OCI-LY3 (cell line): ENCODE measurements around the gene CPSF7.
"Not testable (repeated sequence)": the region's sequence is repeated elsewhere in the genome, so short reads cannot be mapped to it uniquely, and the experiment has no call there.

ENCODE experiments used
- H2AFZ ChIP-seq: fragments of 200-600, 300-600 bp; shearing (Covaris generic); 2 replicates; pipeline ENCODE4 v1.6.0; 2014; ENCODE audit warnings: antibody characterized with exemption, low read depth, low read length
- H3K27ac ChIP-seq: fragments of 200-600, 300-600 bp; sonication (generic); 2 replicates; pipeline ENCODE4 v1.5.1; 2014; ENCODE audit warnings: mild to moderate bottlenecking, low read length, moderate library complexity, mixed read lengths
- H3K27me3 ChIP-seq: fragments of 200-600, 300-600 bp; sonication (generic); 2 replicates; pipeline ENCODE4 v1.6.1; 2014; ENCODE audit warnings: low read depth, low read length, mixed read lengths
- H3K36me3 ChIP-seq: fragments of 200-600, 300-600 bp; sonication (generic); replicated peaks from 2 replicates; pipeline ENCODE3; 2014; ENCODE audit warnings: low read depth, low read length, mixed read lengths
- H3K4me1 ChIP-seq: fragments of 300-600, 200-600 bp; sonication (generic); 2 replicates; pipeline ENCODE4 v1.6.1; 2014; ENCODE audit warnings: low read length, mixed read lengths
- H3K4me2 ChIP-seq: fragments of 200-600, 300-600 bp; sonication (generic); 2 replicates; pipeline ENCODE4 v1.6.1; 2014; ENCODE audit warnings: low read length, mixed read lengths
- H3K4me3 ChIP-seq: fragments of 300-600, 200-600 bp; sonication (generic); 2 replicates; pipeline ENCODE4 v1.5.1; 2014; ENCODE audit warnings: antibody characterized with exemption, mild to moderate bottlenecking, low read length, moderate library complexity
- H3K79me2 ChIP-seq: fragments of 300-600, 200-600 bp; shearing (Covaris generic); 2 replicates; pipeline ENCODE4 v1.6.1; 2014; ENCODE audit warnings: mild to moderate bottlenecking, low read length, mixed read lengths
- H3K9ac ChIP-seq: fragments of 300-600, 200-600 bp; shearing (Covaris generic); 2 replicates; pipeline ENCODE4 v1.6.0; 2014; ENCODE audit warnings: mild to moderate bottlenecking, low read length, moderate library complexity
- H3K9me3 ChIP-seq: fragments of 200-600, 300-600 bp; shearing (Covaris generic); 2 replicates; pipeline ENCODE4 v1.6.1; 2014; ENCODE audit warnings: low read length, mixed read lengths; ENCODE audit not compliant: insufficient read depth
- H4K20me1 ChIP-seq: fragments of 200-600, 300-600 bp; sonication (generic); 2 replicates; pipeline ENCODE4 v1.6.1; 2016; ENCODE audit warnings: low read length, mixed read lengths; ENCODE audit not compliant: insufficient read depth
- EZH2phosphoT487 ChIP-seq: fragments of 200-600 bp; shearing (Covaris generic); IDR thresholded peaks from 2 replicates; pipeline ENCODE4 v1.6.1; 2018; ENCODE audit warnings: antibody characterized with exemption, mixed run types, low read depth
- TF ChIP-seq, protein P1 (sequence below): fragments of 200-600, 300-600 bp; sonication (generic); IDR thresholded peaks from 2 replicates; pipeline ENCODE4 v1.5.1; 2014; ENCODE audit warnings: antibody characterized with exemption, low read length, low read depth

Gene CPSF7

DNA sequence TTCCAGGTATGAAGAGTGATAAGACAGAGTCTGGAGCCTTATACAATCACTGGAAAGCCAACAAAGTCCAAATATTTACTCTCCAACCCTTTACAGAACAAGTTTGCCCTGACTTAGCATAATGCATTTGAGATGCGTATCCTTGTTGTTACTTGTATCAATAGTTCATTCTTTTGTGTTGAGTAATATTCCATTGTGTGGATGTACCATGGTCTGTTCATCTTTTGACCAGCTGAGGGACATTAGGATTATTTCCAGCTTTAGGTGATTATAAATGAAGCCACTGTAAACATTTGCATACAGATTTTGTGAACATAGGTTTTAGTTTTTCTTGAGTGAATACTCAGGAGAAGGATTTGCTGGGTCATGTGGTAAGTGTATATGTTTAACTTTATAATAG, 9.8 kb upstream of the CPSF7 start:
- Histone ChIP-seq H2AFZ (no peak overlapping the region), H3K36me3 (peaks cover 62% of the 10 kb centered on the region), H3K9ac (no peak overlapping the region), H3K9me3 (no peaks in the 10 kb centered on the region), H3K4me3 (no peak overlapping the region), H3K4me2 (no peak overlapping the region), H4K20me1 (peaks cover 24% of the 10 kb centered on the region), H3K27ac (no peak overlapping the region), H3K27me3 (no peaks in the 10 kb centered on the region), H3K4me1 (no peaks in the 10 kb centered on the region), H3K79me2 (peaks cover 55% of the 10 kb centered on the region)
- TF ChIP-seq, protein P1, sequence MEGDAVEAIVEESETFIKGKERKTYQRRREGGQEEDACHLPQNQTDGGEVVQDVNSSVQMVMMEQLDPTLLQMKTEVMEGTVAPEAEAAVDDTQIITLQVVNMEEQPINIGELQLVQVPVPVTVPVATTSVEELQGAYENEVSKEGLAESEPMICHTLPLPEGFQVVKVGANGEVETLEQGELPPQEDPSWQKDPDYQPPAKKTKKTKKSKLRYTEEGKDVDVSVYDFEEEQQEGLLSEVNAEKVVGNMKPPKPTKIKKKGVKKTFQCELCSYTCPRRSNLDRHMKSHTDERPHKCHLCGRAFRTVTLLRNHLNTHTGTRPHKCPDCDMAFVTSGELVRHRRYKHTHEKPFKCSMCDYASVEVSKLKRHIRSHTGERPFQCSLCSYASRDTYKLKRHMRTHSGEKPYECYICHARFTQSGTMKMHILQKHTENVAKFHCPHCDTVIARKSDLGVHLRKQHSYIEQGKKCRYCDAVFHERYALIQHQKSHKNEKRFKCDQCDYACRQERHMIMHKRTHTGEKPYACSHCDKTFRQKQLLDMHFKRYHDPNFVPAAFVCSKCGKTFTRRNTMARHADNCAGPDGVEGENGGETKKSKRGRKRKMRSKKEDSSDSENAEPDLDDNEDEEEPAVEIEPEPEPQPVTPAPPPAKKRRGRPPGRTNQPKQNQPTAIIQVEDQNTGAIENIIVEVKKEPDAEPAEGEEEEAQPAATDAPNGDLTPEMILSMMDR: no peak
- TF ChIP-seq EZH2phosphoT487: no peak

DNA sequence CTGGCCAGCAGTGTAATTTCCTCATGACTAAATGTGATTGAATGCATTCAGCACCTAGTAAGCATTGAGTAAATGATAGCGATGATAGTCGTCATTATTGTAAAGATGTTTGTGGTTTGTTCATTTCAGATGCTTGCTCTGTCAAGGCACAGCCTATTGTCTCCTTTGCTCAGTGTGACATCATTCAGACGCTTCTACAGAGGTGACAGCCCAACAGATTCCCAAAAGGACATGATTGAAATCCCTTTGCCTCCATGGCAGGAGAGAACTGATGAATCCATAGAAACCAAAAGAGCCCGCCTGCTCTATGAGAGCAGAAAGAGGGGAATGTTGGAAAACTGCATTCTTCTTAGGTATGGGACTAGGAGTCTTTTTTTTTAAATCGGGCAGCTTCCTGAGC, 7.7 kb upstream of the CPSF7 start:
- peaks cover 24% of the 10 kb centered on the region for H4K20me1 ChIP-seq
- H3K4me2 ChIP-seq: no peak overlapping the region
- no peaks in the 10 kb centered on the region for H3K4me1 ChIP-seq
- H2AFZ ChIP-seq: no peak overlapping the region
- no peak overlapping the region for H3K27ac ChIP-seq
- no peak overlapping the region for H3K9ac ChIP-seq
- no peaks in the 10 kb centered on the region for H3K9me3 ChIP-seq
- no peaks in the 10 kb centered on the region for H3K27me3 ChIP-seq
- peaks cover 58% of the 10 kb centered on the region for H3K79me2 ChIP-seq
- peaks cover 59% of the 10 kb centered on the region for H3K36me3 ChIP-seq
- TF ChIP-seq, protein P1: no peak
- no peak for TF ChIP-seq EZH2phosphoT487
- H3K4me3 ChIP-seq: no peak overlapping the region

DNA sequence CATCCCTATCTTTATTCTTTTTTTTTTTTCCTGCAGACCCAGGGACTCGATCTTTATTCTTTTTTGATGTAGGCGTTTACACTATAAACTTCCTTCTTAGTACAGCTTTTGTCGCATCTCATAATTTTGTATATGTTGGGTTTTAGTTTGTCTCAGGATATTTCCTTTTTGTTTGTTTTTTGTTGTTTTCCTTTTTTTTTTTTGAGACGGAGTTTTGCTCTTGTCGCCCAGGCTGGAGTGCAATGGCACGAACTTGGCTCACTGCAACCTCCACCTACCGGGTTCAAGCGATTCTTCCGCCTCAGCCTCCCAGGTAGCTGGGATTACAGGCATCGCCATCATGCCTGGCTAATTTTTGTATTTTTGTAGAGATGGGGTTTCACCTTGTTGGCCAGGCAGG, 1.1 kb upstream of the CPSF7 start:
- H3K27me3 ChIP-seq, H2AFZ ChIP-seq, H3K9me3 ChIP-seq: not testable (repeated sequence)
- Histone ChIP-seq H3K9ac (peak overlapping the region; percentile 89), H3K36me3 (peaks cover 39% of the 10 kb centered on the region), H3K79me2 (peaks cover 94% of the 10 kb centered on the region), H3K4me1 (peaks cover 16% of the 10 kb centered on the region), H3K4me3 (peak overlapping the region; percentile 92), H3K4me2 (peak overlapping the region; percentile 90), H3K27ac (peak overlapping the region; percentile 84; the same call in 1 of the 2 replicates), H4K20me1 (peaks cover 13% of the 10 kb centered on the region)

- H3K4me3 ChIP-seq: peak overlapping the region; percentile 92
- H3K9ac ChIP-seq: peak overlapping the region; percentile 89
- TF ChIP-seq, protein P1: peak; percentile 43
- no peak for TF ChIP-seq EZH2phosphoT487
- peaks cover 16% of the 10 kb centered on the region for H3K4me1 ChIP-seq
- peak overlapping the region; percentile 84 for H3K27ac ChIP-seq
- no peaks in the 10 kb centered on the region for H3K27me3 ChIP-seq
- peak overlapping the region; percentile 86 for H3K4me2 ChIP-seq
- 0 out of 2 replicates have a peak, but pooled peaks cover 6% of the 10 kb centered on the region for H4K20me1 ChIP-seq
- H3K79me2 ChIP-seq: peaks cover 94% of the 10 kb centered on the region
- H3K9me3 ChIP-seq: no peaks in the 10 kb centered on the region
- H2AFZ ChIP-seq: no peak overlapping the region; the same call in 1 of the 2 replicates
- peaks cover 47% of the 10 kb centered on the region for H3K36me3 ChIP-seq
Measured at GRCh38 chr11:61429346-61429690, 457 bp downstream of the CPSF7 start.
